SKM-1 treated with dmso at 0.1 percent for 144 hours (cell line): ENCODE measurements around the gene ZNF208.
"Not testable (repeated sequence)": the region's sequence is repeated elsewhere in the genome, so short reads cannot be mapped to it uniquely, and the experiment has no call there.

ENCODE experiments used
- DNase-seq: peaks from one replicate; lab custom pipeline; 2025; ENCODE audit not compliant: unreplicated experiment; lab: John Stamatoyannopoulos, UW

The ZNF208 gene

DNA sequence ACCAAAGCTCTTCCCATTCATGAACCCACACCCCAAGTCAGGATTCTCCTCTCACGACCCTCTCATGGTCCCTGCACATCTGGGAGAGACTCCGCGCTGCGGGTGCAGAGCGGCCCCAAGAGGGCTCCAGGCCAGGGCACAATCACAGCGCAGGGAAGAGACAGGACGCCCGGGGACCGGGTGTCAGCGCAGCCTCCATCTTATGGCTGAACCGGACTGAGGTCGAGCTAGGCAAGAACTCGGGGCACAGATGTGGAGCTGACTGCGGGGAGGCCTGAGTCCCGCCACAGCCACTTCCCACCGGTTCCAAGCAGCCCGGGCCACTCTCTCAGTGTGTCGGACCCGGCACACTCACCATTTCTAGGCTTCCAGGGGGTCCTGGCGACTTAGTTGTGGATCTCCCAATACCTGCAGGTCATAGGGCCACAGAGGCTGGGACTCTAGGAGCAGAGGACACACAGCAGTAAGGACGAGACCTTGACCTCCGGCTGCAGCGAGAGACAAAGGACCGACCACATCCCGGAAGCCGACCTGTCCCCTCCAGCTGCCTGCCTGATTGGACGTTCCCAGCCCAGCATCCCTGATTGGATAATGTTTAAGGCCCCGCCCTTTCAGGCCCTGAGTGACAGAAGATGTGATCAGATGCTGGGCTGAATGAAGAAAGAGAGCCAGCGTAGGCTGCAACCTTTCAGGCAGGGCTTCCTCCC lies at the start of gene ZNF208:
TSS of gene ZNF208 (minus strand) at position 507 of the 707 bp plus-strand sequence. CDS start at position 358, 149 bp downstream.
- not testable (repeated sequence) for DNase-seq

DNA sequence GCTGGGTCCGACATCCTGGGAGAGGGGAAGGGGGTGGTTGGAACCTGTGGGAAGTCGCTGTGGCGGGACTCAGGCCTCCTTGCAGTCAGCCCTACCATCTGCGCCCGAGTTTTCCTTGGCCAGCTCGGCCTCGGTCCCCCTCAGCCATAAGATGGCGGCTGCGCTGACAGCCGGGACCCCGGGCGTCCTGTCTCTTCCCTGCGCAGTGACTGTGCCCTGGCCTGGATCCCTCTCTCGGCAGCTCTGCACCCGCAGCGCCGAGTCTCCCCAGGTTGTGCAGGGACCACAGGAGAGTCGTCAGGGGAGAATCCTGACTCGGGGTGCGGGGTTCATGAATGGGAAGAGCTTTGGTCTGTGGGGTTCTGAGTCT lies 41.9 kb upstream of the ZNF208 start:
- no peak for DNase-seq

DNA sequence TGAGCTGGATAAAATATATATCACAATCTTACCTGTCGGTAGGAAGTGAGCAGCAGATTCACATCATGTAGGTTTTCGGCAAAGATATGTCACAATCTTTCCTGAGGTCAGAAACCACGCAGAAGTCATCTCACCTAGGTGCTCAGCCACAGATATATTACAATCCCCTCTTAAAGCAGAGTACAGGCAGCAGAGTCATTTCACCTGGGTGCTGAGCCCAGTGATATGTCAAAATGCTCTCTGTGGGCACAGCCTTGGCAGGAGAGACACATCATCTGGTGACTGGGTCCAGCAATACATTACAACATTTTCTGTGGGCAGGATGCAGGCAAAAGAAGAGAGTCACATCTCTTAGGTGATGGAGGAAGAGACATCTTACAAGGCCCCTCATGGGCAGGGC lies 30.4 kb upstream of the ZNF208 start:
- DNase-seq: not testable (repeated sequence)

DNA sequence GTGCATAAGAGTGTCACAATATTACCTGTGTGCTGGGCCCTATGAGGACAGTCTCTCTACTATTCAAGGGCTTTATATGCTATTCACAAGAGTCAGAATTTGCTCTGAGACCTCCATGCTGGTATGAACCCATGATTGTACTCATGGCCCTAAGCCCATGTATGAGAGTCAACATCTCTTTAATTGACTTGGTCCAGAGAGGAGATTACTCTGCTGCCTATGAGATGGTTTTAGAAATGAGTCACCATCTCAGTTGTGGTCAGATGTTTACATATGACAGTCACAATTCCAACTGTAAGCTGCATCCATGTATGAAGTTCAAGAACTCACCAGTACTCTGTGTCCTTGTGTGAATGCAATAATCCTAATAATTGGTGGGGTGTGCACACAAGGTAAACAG lies 19.9 kb upstream of the ZNF208 start:
- DNase-seq: no peak

DNA sequence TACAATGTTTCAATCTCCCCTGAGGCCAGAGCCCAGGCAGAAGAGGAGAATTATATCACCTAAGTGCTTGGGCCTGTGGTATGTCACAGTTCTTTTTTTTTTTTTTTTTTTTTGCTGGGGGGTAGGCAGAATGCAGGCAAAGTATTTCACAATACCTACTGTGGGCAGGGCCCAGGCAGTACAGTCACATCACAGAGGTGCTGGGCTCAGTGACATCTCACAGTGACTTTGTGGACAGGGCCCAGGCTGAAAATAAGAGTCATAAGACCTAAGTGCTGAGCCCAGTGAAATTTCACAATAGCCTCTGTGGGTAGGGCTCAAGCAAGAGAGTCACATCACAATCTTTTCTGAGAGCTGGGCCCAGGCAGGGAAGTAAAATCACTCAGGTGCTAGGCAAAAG lies 15.9 kb upstream of the ZNF208 start:
- DNase-seq: no peak

DNA sequence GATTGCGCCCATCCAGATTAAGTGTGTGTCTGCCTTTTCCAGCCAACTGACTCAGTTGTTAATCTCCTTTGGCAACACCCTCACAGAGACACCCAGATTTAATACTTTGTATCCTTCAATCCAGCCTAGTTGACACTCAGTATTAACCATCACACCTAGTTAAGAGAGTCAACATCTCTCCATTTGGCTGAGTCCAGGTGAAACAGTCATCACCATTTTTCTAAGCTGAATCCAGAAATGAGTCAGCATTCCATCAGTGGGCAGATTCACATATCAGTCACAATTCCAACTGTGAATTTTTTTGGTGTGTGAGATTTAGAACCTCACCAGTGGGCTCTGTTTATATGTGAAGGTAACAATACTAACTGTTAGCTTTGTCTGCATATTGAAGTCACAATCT lies 14.8 kb upstream of the ZNF208 start:
- DNase-seq: not testable (repeated sequence)

DNA sequence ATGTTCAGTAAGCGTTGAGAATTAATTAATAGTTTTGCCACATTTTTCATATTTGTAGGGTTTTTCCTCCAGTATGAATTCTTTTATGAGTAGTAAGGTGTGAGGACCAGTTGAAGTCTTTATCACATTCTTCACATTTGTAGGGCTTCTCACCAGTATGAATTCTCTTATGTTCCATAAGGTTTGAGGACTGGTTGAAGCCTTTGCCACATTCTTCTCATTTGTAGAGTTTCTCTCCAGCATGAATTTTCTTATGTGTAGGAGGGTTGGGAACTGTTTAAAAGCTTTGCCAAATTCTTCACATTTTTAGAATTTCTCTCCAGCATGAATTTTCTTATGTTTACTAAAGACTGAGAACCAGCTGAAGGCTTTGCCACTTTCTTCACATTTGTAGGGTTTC lies 40.3 kb downstream of the ZNF208 start:
- no peak for DNase-seq

DNA sequence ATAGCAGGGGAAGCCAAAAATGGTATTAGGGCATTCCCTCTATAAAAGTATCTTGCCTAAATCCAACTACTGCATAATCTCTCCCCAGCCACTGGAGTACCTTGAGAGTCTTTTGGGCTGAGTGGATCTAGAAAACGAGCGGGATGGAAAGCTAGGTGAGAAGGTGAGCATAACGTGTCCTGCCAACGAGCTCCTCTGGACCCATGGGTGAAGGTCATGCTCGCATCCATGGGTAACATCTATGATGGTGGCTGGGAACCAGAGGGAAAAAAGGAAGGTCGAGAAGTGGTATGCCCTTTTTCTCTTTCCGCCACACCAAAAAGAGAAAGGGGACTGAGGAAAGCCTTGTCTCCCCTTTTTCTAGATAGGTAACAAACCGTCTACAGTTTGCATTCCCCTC lies 63.0 kb downstream of the ZNF208 start:
- no peak for DNase-seq

DNA sequence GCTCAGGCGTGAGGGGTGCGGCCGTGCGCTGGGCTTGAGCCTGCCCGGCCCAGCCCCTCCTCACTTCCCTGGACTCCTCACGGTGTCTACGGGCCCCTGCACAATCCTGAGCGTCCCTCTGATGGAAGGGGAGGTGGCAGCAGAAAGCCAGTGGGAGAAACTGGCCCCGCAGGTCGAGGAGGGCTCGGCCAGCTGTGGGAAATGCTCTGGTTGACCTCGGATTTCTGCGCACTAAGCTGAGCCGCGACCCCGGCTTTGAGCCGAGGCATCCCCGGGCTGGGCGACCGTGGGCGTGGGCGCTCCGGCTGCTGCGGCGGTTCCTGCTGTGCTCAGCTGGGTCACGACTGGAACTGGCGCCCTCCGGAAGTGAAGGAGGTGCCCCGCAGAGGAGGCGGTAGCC lies 70.1 kb downstream of the ZNF208 start:
- no peak for DNase-seq

DNA sequence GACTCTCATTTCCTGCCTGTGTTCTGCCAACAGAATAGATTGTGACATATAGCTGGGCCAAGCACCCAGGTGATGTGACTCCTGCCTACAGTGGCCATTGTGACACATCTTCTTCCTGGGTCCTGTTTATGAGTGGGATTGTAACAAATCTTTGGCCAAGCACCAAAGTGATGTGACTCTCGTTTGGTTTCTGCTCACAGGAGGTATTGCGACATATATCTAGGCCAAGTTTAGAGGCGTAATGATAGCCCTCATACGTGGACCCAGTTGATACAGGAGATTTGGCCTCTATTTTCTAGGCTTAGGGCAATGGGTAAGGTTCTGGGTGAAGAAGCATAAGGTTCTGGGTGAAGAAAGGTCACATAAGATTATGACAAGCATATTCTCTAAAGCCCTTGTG lies 76.2 kb downstream of the ZNF208 start:
- no peak for DNase-seq

DNA sequence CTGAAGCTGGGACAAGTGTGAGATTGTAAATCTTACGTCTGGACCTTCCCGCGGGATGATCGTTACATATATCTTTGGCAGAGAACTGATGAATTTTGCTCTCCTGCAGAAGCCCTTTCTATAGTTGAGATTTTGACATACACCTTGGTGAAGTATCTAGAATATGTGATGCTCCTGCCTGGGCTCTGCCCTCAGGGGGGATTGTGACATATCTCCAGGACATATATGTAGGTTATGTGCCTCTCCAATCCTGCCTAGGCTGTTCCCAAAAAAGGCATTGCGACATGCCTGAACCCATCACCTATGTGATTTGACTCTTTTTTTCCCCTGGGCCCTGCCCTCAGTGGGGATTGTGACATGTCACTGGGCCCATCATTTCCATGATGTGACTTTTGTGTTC lies 76.6 kb downstream of the ZNF208 start:
- DNase-seq: no peak

DNA sequence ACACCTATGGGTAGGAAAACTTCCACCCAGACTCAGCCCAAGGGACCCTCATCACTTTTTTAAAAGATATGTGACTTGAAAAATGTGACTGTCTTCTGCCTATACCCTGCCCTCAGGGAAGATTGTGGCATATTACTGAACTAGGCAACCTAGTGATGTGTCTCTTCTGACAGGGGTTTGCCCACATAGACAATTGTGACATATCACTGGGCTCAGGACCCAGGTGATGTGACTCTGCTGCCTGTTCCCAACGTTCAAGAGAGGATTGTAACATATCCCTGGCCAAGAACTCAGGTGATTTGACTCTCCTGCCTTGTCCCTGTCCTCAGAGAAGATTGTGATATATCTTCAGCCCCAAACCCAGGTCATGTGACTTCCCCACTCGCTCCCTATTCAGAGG lies 88.5 kb downstream of the ZNF208 start:
- DNase-seq: no peak

DNA sequence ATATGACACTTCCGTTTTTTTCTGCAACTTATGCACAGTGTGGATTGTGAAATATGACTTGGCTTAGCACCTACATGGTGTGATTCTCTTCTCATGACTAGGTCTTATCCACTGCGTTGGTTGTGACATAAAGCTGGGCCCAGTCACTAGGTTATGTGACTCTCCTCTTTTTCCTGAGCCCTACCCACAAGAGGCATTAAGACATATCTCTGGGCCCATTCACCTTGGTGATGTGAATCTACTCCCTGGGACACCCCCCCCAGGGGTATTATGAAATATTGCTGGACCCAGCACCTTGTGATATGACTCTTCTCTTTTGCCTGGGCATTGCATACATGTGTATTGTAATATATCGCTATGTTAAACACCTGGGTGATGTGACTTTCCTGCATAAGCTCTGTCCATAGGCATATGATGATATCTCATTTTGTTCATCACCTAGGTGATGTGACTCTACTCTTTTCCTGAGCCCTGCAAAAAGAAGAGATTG lies 89.0 kb downstream of the ZNF208 start:
- no peak for DNase-seq

DNA sequence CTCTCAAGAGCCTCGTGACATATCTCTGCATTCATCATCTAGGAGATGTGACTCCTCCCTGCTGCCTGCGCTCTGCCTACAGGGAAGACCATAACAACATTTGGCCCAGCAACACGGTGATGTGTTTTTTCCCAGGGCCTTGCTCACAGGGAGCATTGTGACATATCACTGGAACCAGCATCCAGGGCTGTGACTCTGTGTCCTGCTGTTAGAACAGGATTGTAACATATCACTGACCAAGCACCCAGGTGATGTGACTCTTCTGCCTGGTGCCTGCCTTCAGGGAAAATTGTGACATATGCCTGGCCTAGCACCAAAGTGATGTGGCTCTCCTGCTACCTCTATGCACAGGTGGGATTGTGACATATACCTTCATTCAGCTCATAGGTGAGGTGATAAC lies 95.3 kb downstream of the ZNF208 start:
- no peak for DNase-seq

DNA sequence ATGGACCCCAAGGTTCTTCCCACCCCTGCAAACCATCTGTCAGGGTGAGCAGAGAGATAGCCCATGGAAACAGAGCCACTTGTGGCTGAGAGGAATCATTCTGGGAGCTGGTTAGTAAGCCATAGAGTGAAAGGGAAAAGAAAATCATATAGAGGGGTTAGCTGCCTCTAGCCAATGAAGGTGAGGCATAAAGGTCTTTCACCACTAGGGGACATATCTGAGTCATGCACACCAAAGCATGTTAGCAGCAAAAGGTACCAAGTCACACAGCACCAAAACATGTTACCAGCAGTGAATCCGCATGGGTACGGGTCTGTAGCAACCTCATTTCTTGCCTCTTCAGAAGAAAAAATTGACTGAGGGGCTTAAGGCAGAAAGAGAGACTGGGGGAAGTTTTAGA lies 98.1 kb downstream of the ZNF208 start:
- no peak for DNase-seq

DNA sequence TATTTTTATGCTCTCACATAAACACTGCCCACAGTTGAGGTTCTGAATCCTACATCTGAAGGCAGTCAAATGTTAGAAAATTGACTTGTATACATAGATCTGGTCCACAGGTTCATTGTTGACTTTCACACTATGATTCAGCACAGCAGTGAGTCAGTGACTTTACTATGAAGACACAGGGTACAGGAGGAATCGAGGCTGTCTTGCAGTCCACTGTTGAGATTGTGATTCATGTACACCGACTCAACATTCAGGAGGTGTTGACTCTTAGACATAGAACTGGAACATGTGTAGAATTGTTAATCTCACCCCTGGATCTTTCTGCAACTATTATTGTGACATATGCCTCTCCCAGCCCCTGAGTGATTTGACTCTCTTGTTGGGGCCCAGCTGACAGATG lies 100.4 kb downstream of the ZNF208 start:
- DNase-seq: no peak

DNA sequence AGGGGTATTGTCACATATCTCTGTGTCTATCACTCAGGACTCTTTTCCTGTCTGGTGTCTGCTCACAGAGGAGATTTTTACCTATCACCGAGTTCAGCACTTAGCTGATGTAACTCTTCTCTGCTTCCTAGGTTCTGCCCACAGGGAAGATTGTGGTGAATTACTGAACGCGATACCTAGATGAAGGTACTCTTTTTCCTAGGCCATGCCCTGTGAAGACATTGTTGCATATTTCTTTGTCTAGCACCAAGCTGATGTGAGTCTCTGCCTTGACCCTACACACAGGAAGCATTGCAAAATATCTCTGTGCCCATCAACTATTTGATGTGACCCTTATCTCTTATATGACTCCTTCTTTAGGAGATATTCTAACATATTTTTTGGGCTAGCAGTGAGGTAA lies 102.7 kb downstream of the ZNF208 start:
- no peak for DNase-seq

DNA sequence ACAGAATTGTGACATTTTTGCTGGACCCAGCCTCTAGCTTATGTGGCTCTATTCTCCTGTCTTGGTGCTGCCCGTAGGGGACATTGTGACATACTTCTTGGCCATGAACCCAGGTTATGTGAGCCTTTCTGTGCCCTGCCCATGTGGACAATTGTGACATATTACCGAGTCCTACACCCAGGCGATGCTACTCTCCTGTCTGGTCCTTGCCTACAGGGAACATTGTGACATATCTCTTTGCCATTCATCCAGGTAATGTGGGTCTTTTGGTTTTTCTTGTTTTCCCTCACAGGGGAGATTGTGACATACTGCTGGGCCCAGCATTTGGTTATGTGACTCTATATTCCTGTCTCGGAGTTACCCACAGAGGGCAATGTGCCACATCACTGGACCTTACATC lies 103.2 kb downstream of the ZNF208 start:
- DNase-seq: no peak

DNA sequence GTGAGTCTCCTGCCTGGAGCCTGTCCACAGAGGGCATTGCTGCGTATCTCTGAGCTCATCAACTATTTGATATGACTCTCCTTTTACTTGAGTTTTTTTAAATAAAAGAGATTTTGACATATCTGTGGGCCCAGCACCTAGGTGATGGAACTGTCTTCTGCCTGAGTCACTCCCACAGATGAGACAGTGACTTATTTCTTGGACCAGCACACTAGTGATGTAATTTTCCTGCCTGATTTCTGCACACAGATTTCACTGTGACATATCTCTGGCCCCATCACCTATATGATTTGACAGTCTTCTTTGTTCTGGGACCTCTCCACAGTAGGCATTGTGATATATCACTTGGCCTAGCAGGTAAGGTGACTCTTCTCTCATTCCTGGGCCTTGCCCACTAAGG lies 108.2 kb downstream of the ZNF208 start:
- no peak for DNase-seq

DNA sequence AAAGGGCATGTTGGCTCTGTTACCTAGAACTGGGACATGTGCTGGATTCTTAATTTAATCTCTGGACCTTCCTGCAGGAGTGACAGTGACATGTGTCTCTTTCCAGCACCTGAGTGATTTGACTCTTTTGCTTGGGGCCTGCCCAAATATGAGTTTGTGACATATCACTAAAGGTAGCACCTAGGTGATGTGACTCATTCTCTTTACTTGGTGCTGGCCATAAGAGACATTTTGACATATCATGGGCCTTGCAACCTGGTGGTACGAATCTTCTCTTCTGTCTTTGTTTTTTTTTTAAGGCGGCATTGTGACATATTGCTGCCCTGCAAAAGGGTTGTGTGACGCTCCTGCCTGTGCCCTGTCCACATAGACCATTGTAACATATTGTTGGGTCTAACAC lies 108.9 kb downstream of the ZNF208 start:
- no peak for DNase-seq

DNA sequence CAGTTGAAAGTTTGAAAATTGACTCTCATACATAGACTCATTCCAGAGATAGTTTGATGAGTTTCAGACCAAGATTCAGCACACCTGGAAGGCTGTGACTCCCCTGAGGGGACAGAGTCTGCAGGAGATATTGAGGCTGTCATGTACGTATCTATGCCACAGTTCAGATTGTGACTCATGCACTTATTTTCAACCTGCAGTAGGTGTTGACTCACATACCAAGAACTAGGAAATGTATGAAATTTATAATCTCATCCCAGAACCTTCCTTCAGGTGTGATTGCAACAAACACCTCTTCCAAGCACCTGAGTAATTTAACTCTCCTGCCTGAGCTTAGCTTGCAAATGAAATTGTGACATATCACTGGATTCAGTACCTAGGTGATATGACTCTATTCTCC lies 110.3 kb downstream of the ZNF208 start:
- no peak for DNase-seq

DNA sequence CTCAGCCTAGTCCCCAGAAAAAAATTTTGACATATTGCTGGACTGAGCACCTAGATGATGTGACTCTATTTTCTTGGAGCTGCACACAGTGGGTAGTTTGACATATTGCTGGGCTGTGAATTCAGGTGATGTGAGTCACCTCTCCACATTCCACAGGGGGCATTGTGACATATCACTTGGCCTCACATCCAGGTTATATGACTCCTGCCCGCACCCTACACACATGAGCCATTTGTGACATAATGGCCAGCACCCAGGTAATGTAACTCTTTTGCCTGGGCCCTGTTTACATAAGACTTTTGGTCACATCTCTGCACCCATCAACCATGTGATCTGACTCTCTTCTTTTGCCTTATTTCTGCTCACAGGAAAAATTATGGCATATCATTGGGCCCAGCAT lies 119.7 kb downstream of the ZNF208 start:
- no peak for DNase-seq

DNA sequence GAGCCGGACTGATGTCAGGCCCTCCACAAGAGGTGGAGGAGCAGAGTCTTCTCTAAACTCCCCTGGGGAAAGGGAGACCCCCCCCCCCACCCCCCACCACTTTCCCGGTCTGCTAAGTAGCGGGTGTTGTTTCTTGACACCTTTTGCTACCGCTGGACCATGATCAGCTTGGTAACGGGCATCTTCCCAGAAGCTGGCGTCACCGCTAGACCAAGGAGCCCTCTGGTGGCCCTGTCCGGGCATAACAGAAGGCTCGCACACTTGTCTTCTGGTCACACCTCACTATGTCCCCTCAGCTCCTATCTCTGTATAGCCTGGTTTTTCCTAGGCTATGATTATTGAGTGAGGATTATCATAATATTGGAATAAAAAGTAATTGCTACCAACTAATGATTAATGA lies 120.7 kb downstream of the ZNF208 start:
- not testable (repeated sequence) for DNase-seq
